Skeletal muscle tissue (tissue), 4 donors: ENCODE results near the gene RAB38. TPM values are rescaled to one million over a fixed set of nuclear protein-coding genes. Genes with fewer than 3 reads are reported as not detected.

Experiments used
- H3K27ac ChIP-seq: one replicate; pipeline ENCODE4 v1.7.0; 2013; ENCODE audit warnings: mild to moderate bottlenecking, low read depth, low read length, inconsistent platforms
- H3K27me3 ChIP-seq, 3 donors: one replicate each; pipeline ENCODE4 v1.7.0; 2013; ENCODE audit warnings: low read length in 3 of 3; ENCODE audit not compliant: control insufficient read depth in 3 of 3, insufficient read depth in 3 of 3
- H3K36me3 ChIP-seq, 3 donors: one replicate each; pipeline ENCODE4 v1.7.0; 2013; ENCODE audit warnings: low read length in 3 of 3; ENCODE audit not compliant: control insufficient read depth in 3 of 3, insufficient read depth in 3 of 3
- H3K4me1 ChIP-seq, 3 donors: one replicate each; pipeline ENCODE4 v1.7.0; 2013; ENCODE audit warnings: low read length in 3 of 3, mild to moderate bottlenecking in 3 of 3; ENCODE audit not compliant: control insufficient read depth in 3 of 3, insufficient read depth in 3 of 3
- H3K4me3 ChIP-seq, 3 donors: one replicate each; pipeline ENCODE4 v1.7.0; 2013; ENCODE audit warnings: low read length in 3 of 3
- H3K9ac ChIP-seq, 3 donors: one replicate each; pipeline ENCODE4 v1.7.0; 2013; ENCODE audit warnings: low read length in 3 of 3, mild to moderate bottlenecking in 3 of 3, moderate library complexity in 2 of 3, low read depth in 1 of 3
- H3K9me3 ChIP-seq, 3 donors: one replicate each; pipeline ENCODE4 v1.7.0; 2013; ENCODE audit warnings: low read length in 3 of 3; ENCODE audit not compliant: control insufficient read depth in 3 of 3
- total RNA-seq: library from RNA; depleted of rRNA; stranded (reverse); fragments of >200 nt; gene quantifications from one replicate; pipeline ENCODE4 v1.2.3, GENCODE V29; 2014
- donor health status: Osteomylitis.

The RAB38 gene
- total RNA-seq, 1 donor from 2014 or later = 1.6 TPM

GRCh38 chr11:88194990-88195389 lies 19.7 kb upstream of the RAB38 start:
- Histone ChIP-seq H3K27ac (no peak overlapping the region), H3K27me3 (no peaks in the 10 kb centered on the region), H3K4me3 (no peak overlapping the region), H3K4me1 (no peaks in the 10 kb centered on the region), H3K36me3 (no peaks in the 10 kb centered on the region), H3K9ac (no peak overlapping the region), H3K9me3 (peaks cover 0 to 12% (median 2%) of the 10 kb centered on the region in 3 donors)

GRCh38 chr11:88193278-88193677 lies 18.0 kb upstream of the RAB38 start:
- Histone ChIP-seq H3K9me3 (peaks cover 0 to 12% (median 2%) of the 10 kb centered on the region in 3 donors), H3K4me1 (no peaks in the 10 kb centered on the region), H3K9ac (no peak overlapping the region), H3K4me3 (no peak overlapping the region), H3K36me3 (no peaks in the 10 kb centered on the region), H3K27ac (no peak overlapping the region), H3K27me3 (no peaks in the 10 kb centered on the region)

GRCh38 chr11:88188932-88189253 lies 13.7 kb upstream of the RAB38 start:
- H3K4me1 ChIP-seq = no peaks in the 10 kb centered on the region
- H3K9me3 ChIP-seq = no peaks in the 10 kb centered on the region
- no peaks in the 10 kb centered on the region for H3K36me3 ChIP-seq
- no peak overlapping the region for H3K4me3 ChIP-seq
- H3K27me3 ChIP-seq = no peaks in the 10 kb centered on the region
- no peak overlapping the region for H3K27ac ChIP-seq
- H3K9ac ChIP-seq = no peak overlapping the region

GRCh38 chr11:88188251-88188931 lies 13.1 kb upstream of the RAB38 start:
- no peak overlapping the region for H3K4me3 ChIP-seq
- no peaks in the 10 kb centered on the region for H3K4me1 ChIP-seq
- H3K27ac ChIP-seq = no peak overlapping the region
- no peak overlapping the region for H3K9ac ChIP-seq
- no peaks in the 10 kb centered on the region for H3K27me3 ChIP-seq
- no peaks in the 10 kb centered on the region for H3K36me3 ChIP-seq
- no peaks in the 10 kb centered on the region for H3K9me3 ChIP-seq

- Histone ChIP-seq H3K27me3 (no peaks in the 10 kb centered on the region), H3K4me3 (no peak overlapping the region), H3K9me3 (no peaks in the 10 kb centered on the region), H3K36me3 (no peaks in the 10 kb centered on the region), H3K4me1 (no peaks in the 10 kb centered on the region), H3K9ac (no peak overlapping the region), H3K27ac (no peak overlapping the region)
Observed at GRCh38 chr11:88183233-88183632, 8.0 kb upstream of the RAB38 start.

GRCh38 chr11:88181776-88182175 lies 6.5 kb upstream of the RAB38 start:
- H3K9me3 ChIP-seq = no peaks in the 10 kb centered on the region
- no peaks in the 10 kb centered on the region for H3K27me3 ChIP-seq

GRCh38 chr11:88179971-88180629 lies 4.9 kb upstream of the RAB38 start:
- Histone ChIP-seq H3K9ac (no peak overlapping the region), H3K4me1 (peaks cover under 1 to 6% (median 1%) of the 10 kb centered on the region in 3 donors), H3K27me3 (no peaks in the 10 kb centered on the region), H3K4me3 (no peak overlapping the region), H3K27ac (no peak overlapping the region), H3K36me3 (no peaks in the 10 kb centered on the region), H3K9me3 (no peaks in the 10 kb centered on the region)

More at GRCh38 chr11:88181776-88182175, 6.5 kb upstream of the RAB38 start:
- no peak overlapping the region for H3K9ac ChIP-seq
- no peak overlapping the region for H3K27ac ChIP-seq
- H3K4me3 ChIP-seq = no peak overlapping the region
- no peaks in the 10 kb centered on the region for H3K4me1 ChIP-seq
- no peaks in the 10 kb centered on the region for H3K36me3 ChIP-seq

- Histone ChIP-seq H3K9ac (no peak overlapping the region), H3K4me1 (peaks cover 5 to 9% (median 8%) of the 10 kb centered on the region in 3 donors), H3K4me3 (no peak overlapping the region), H3K27ac (no peak overlapping the region), H3K9me3 (no peaks in the 10 kb centered on the region), H3K36me3 (no peaks in the 10 kb centered on the region), H3K27me3 (no peaks in the 10 kb centered on the region)
Observed at GRCh38 chr11:88179141-88179540, 3.9 kb upstream of the RAB38 start.

GRCh38 chr11:88178191-88178590 lies 2.9 kb upstream of the RAB38 start:
- Histone ChIP-seq H3K9me3 (no peaks in the 10 kb centered on the region), H3K9ac (no peak overlapping the region), H3K27ac (no peak overlapping the region), H3K4me3 (no peak overlapping the region), H3K4me1 (peaks cover 5 to 12% (median 8%) of the 10 kb centered on the region in 3 donors), H3K27me3 (no peaks in the 10 kb centered on the region), H3K36me3 (no peaks in the 10 kb centered on the region)

GRCh38 chr11:88175569-88176075 lies 379 bp upstream of the RAB38 start:
- Histone ChIP-seq H3K27me3 (no peaks in the 10 kb centered on the region), H3K36me3 (no peaks in the 10 kb centered on the region), H3K27ac (no peak overlapping the region), H3K9ac (no peak overlapping the region), H3K4me1 (peaks cover 5 to 12% (median 8%) of the 10 kb centered on the region in 3 donors), H3K4me3 (peak overlapping the region; percentile 32 to 83 (median 36)), H3K9me3 (no peaks in the 10 kb centered on the region)
